PC-3 (cell line): ENCODE data around the gene CSK. TPM values are rescaled to one million over a fixed set of nuclear protein-coding genes. Genes with fewer than 3 reads are reported as not detected.

Source experiments
- ATAC-seq: fragments of 200-7000 bp; cut with Tn5 transposase; 2 replicates; pipeline ENCODE4 v1.9.1; 2020; ENCODE audit warnings: mild to moderate bottlenecking, moderate library complexity
- BruUV-seq: library from RNA; stranded (reverse); fragments of 400-500 nt; replicated peaks from 2 replicates; lab custom pipeline; 2021; lab: Mats Ljungman, UMichigan
- CTCF ChIA-PET: fragments of 300-600 bp; sonication (Branson Sonifier 250); formaldehyde crosslinking; loops from one replicate; lab custom pipeline; 2022; ENCODE audit warnings: antibody characterized with exemption; lab: Charles Lee
- POLR2A ChIA-PET: fragments of 300-600 bp; sonication (Branson Sonifier 250); formaldehyde crosslinking; loops from one replicate; lab custom pipeline; 2022; ENCODE audit warnings: antibody characterized with exemption; ENCODE audit not compliant: unreplicated experiment; lab: Charles Lee
- DNase-seq: peaks from one replicate; pipeline ENCODE4 v3.0.0-alpha.2; 2015
- H2AFZ ChIP-seq: fragments of 300-600 bp; sonication (generic); 2 replicates; pipeline ENCODE4 v1.6.0; 2016; ENCODE audit warnings: antibody characterized with exemption, low read length
- H3F3A ChIP-seq: fragments of 300-600 bp; sonication (generic); one replicate; pipeline ENCODE4 v1.6.0; 2017; ENCODE audit warnings: antibody characterized with exemption, low read length, control low read depth, mild to moderate bottlenecking; ENCODE audit not compliant: unreplicated experiment
- H3K27ac ChIP-seq: fragments of 300-600 bp; sonication (generic); 2 replicates; pipeline ENCODE4 v1.5.1; 2016; ENCODE audit warnings: mild to moderate bottlenecking, low read length
- H3K27me3 ChIP-seq: fragments of 300-600 bp; sonication (generic); 2 replicates; pipeline ENCODE4 v1.6.1; 2016; ENCODE audit warnings: low read length, mixed read lengths
- H3K36me3 ChIP-seq: fragments of 300-600 bp; sonication (generic); 2 replicates; pipeline ENCODE4 v1.6.1; 2016; ENCODE audit warnings: low read depth, mixed run types, low read length, mixed read lengths
- H3K4me1 ChIP-seq: fragments of 300-600 bp; sonication (generic); 2 replicates; pipeline ENCODE4 v1.5.1; 2016; ENCODE audit warnings: low read length; ENCODE audit not compliant: insufficient read depth
- H3K4me2 ChIP-seq: fragments of 300-600 bp; sonication (generic); 2 replicates; pipeline ENCODE4 v1.6.0; 2016; ENCODE audit warnings: low read length
- H3K4me3 ChIP-seq: fragments of 300-600 bp; sonication (generic); 2 replicates; pipeline ENCODE4 v1.5.1; 2016; ENCODE audit warnings: mild to moderate bottlenecking, low read length, mixed read lengths
- H3K79me2 ChIP-seq: fragments of 300-600 bp; sonication (generic); 2 replicates; pipeline ENCODE4 v1.6.1; 2017; ENCODE audit warnings: low read length, mixed read lengths
- H3K9ac ChIP-seq: fragments of 300-600 bp; sonication (generic); 2 replicates; pipeline ENCODE4 v1.6.0; 2016; ENCODE audit warnings: mild to moderate bottlenecking, low read length
- H3K9me2 ChIP-seq: fragments of 300-600 bp; sonication (generic); replicated peaks from 2 replicates; pipeline ENCODE4 v1.6.1; 2016; ENCODE audit warnings: mixed run types, low read length, mixed read lengths
- H3K9me3 ChIP-seq: fragments of 300-600 bp; sonication (generic); 2 replicates; pipeline ENCODE4 v1.6.1; 2016; ENCODE audit warnings: low read length, mixed read lengths
- H4K20me1 ChIP-seq: fragments of 300-600 bp; sonication (generic); 2 replicates; pipeline ENCODE4 v1.6.1; 2016; ENCODE audit warnings: low read length, mixed read lengths
- CTCF ChIP-seq: fragments of 300-600 bp; sonication (generic); conservative IDR thresholded peaks from 2 replicates; pipeline ENCODE4 v1.5.1; 2017; ENCODE audit warnings: antibody characterized with exemption, low read depth, mild to moderate bottlenecking, low read length
- EZH2 ChIP-seq: fragments of 300-600 bp; sonication (generic); IDR thresholded peaks from one replicate; pipeline ENCODE4 v1.6.1; 2017; ENCODE audit warnings: antibody characterized with exemption, mild to moderate bottlenecking, low read length; ENCODE audit not compliant: unreplicated experiment
- EZH2phosphoT487 ChIP-seq: fragments of 300-600 bp; sonication (generic); IDR thresholded peaks from 2 replicates; pipeline ENCODE4 v1.6.1; 2018; ENCODE audit warnings: mild to moderate bottlenecking, antibody characterized with exemption, low read length, borderline replicate concordance
- intact Hi-C: fragments of 100-400 bp; cut with micrococcal nuclease; formaldehyde crosslinking; loops from 2 replicates; pipeline ENCODE4 v1.9.0; 2023
- total RNA-seq: library from RNA; depleted of rRNA; stranded (reverse); fragments of >200 nt; gene quantifications from 2 replicates; pipeline ENCODE4 v1.2.3, GENCODE V29; 2014

The CSK gene
- total RNA-seq, 1 experiment from 2014 or later = 38.0 TPM

DNA sequence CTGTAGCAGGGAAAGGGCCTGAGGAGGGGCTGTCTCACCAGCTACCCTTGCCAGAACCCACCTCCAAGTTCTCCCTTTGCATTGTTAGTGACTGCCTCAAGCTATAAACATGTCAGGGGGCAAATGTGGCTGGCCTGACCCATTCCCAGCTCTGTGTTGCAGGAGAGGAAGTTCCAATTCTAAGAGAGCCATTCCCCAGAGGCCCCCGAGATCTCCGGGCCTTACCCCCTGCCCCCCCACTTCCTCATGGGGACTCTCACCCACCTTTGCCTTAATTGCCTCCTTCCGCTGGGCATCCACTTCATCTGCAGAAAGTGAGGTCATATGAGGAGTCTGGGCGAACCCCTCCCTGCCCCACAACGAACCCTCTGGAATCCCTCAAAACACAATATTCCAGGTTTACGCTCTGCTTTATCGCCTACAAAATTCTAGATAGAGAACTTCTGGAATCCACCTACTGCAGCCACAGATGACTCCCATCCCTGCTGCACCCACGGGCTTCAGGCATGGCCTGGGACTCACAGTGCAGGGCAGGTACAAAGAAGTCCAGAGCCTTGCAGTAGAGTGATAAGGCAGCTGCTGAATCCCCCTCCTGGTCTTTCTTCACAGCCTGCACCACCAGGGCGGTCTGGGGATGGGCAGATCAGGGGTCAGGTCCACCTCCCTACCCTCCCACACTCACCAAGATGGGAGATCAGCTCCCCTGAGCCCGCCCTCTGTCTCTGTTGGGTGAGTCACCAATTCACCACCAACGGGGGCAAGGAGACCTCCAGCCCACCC is 57.1 kb downstream of the CSK start:
- CTCF ChIA-PET = no interaction called here
- H3K9me3 ChIP-seq = no peaks in the 10 kb centered on the region

GRCh38 chr15:74839526-74840395 is 57.9 kb downstream of the CSK start:
- H3K4me1 ChIP-seq = peaks cover 14% of the 10 kb centered on the region
- H3K79me2 ChIP-seq = 0 out of 2 replicates have a peak, but pooled peaks cover 5% of the 10 kb centered on the region
- H3K9me3 ChIP-seq = no peaks in the 10 kb centered on the region
- no TSS peak for BruUV-seq
- H3K27me3 ChIP-seq = no peaks in the 10 kb centered on the region
- no peaks in the 10 kb centered on the region for H4K20me1 ChIP-seq
- H3K4me2 ChIP-seq = no peak overlapping the region
- no peaks in the 10 kb centered on the region for H3K36me3 ChIP-seq
- no peaks in the 10 kb centered on the region for H3K9me2 ChIP-seq
- TF ChIP-seq EZH2phosphoT487 = no peak
- no peak for TF ChIP-seq EZH2
- TF ChIP-seq CTCF = peak; percentile 35; the same call in 1 of the 2 replicates
- no peak overlapping the region for H3K27ac ChIP-seq
- CTCF ChIA-PET = no interaction called here
- POLR2A ChIA-PET = interaction anchor here (0.6 kb wide), 1 partner anchor 62 kb away, joined by 3 read pairs; no protein-coding TSS in a partner anchor
- H3K9ac ChIP-seq = no peak overlapping the region
- ATAC-seq (no peak), DNase-seq (no peak)
- H3F3A ChIP-seq = no peaks in the 10 kb centered on the region
- H3K4me3 ChIP-seq = no peak overlapping the region
- H2AFZ ChIP-seq = no peak overlapping the region
- intact Hi-C loops = loop anchor here (10.0 kb wide), 1 partner anchor 65 kb away; the partner anchor contains the start of gene FAM219B

More for the DNA sequence above, 57.1 kb downstream of the CSK start:
- Histone ChIP-seq H3K4me2 (no peak overlapping the region), H3F3A (no peaks in the 10 kb centered on the region), H3K79me2 (0 out of 2 replicates have a peak, but pooled peaks cover 5% of the 10 kb centered on the region), H3K36me3 (no peaks in the 10 kb centered on the region), H3K9me2 (no peaks in the 10 kb centered on the region), H3K4me3 (no peak overlapping the region), H4K20me1 (no peaks in the 10 kb centered on the region), H3K4me1 (peaks cover 14% of the 10 kb centered on the region), H3K27ac (no peak overlapping the region), H3K27me3 (no peaks in the 10 kb centered on the region), H3K9ac (no peak overlapping the region), H2AFZ (no peak overlapping the region)
- DNase-seq (no peak), ATAC-seq (no peak)
- TF ChIP-seq EZH2phosphoT487 = no peak
- TF ChIP-seq EZH2 = no peak
- no peak for TF ChIP-seq CTCF
- no TSS peak for BruUV-seq
- intact Hi-C loops = no loop called here
- POLR2A ChIA-PET = interaction anchor here (0.6 kb wide), 1 partner anchor 63 kb away, joined by 3 read pairs; no protein-coding TSS in a partner anchor
